HG03558 (cell line): Measurements from ENCODE around the gene TBX4.

Experiments
- ATAC-seq: cut with Tn5 transposase; IDR thresholded peaks from one replicate; pipeline ENCODE4 v1.9.1; 2021; ENCODE audit warnings: moderate number of reproducible peaks; ENCODE audit not compliant: unreplicated experiment; ENCODE audit errors: extremely low read depth

TBX4 gene

GRCh38 chr17:61452301-61453290 lies at the start of gene TBX4:
TBX4 (plus strand) TSS chr17:61452422; CDS start chr17:61456491, 4,069 bp downstream.
- ATAC-seq: no peak

- ATAC-seq: no peak
These were observed 49.0 kb upstream of the TBX4 start for GRCh38 chr17:61402978-61403800.

DNA sequence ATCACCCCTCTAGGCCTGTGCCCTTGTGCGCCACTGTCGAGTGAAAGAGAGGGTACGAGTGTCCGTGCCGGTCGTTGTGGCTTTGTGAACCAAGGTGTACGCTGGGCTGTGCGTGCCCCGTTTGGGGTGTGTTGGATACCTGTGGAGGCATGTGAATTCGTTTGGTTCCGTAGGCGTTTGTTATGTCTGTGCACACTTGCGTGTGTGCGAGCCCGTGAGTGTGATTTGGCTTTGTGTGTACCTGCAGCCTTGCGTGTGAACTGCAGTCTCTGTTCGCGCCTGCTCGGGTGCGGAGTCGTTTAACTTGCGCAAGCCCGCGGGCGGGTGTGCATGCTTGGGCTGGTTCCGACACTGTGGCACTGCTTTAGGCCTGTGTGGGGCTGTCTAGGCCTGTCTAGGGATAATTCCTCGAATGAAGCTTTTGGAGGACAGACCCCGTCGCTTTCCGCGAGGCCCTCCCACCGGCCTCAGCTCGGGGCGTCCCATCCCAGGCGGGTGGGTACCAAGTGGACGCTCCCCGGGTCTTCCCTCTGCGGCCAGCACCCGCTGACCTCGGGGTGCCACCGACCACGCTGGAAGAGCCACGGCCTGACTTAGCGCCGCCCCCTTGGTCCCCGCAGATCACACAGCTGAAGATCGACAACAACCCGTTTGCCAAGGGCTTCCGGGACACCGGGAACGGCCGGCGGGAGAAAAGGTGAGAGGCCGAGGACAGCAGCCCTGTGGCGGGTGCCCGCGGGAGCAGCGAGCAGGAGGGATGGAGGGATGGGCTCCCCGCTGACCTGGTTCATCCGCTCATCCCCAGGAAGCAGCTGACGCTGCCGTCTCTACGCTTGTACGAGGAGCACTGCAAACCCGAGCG lies 48.2 kb upstream of the TBX4 start:
- no peak for ATAC-seq

GRCh38 chr17:61404663-61404912 lies 47.6 kb upstream of the TBX4 start:
- no peak for ATAC-seq

DNA sequence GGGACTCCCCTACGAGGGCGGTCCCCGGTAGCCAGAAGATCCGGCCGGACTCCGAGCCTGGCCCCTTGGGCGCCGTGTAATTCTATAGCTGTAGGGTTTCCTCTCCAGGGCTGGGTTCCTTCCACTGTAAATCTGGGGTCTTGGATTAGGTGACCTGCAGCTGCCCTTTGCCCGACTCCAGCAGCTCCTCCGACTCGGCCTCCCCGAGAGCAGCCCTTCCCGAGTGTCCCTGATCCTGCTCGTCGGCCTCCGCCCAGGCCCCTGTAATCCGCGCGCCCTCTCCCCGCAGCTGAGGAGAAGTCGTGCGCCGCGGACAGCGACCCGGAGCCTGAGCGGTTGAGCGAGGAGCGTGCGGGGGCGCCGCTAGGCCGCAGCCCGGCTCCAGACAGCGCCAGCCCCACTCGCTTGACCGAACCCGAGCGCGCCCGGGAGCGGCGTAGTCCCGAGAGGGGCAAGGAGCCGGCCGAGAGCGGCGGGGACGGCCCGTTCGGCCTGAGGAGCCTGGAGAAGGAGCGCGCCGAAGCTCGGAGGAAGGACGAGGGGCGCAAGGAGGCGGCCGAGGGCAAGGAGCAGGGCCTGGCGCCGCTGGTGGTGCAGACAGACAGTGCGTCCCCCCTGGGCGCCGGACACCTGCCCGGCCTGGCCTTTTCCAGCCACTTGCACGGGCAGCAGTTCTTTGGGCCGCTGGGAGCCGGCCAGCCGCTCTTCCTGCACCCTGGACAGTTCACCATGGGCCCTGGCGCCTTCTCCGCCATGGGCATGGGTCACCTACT lies 47.1 kb upstream of the TBX4 start:
- ATAC-seq: no peak

DNA sequence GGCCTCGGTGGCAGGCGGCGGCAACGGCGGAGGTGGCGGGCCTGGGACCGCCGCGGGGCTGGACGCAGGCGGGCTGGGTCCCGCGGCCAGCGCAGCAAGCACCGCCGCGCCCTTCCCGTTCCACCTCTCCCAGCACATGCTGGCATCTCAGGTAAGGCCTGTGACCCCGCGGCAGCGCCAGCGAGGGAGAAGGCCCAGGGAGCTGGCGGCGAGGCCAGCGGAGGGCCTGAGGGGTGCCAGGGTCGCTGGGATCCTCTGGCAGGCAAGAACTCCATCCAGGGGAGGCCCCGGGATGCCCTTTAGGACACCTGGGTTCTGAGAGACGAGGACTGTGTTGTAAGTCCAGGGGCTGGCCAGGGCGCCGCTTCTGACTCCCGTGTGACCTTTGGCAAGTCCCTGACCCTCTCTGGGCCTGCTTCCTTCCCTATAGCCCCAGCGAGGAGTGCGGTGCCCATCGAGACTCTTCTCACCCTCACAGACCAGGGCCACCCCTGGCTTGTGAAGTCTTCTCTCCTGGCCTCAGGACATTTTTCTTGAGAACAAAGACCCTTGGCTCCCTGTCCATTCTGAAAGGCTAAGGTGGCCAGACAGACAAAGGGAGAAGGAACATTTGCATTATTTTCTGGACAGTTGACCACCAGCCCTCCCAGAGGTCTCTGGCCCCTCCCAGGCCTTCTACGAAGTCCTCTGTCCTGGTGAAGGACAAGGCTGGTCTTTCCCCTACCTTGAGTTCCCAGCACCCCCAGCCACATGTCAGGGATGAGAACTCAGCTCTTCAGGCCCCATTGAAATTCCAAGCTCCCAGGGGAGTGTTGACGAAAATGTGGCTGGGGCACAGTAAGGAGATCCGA lies 46.3 kb upstream of the TBX4 start:
- ATAC-seq: no peak

- ATAC-seq: no peak
These were observed 45.7 kb upstream of the TBX4 start for GRCh38 chr17:61406537-61406845.

- no peak for ATAC-seq
These were observed 45.0 kb upstream of the TBX4 start for GRCh38 chr17:61406971-61407911.

DNA sequence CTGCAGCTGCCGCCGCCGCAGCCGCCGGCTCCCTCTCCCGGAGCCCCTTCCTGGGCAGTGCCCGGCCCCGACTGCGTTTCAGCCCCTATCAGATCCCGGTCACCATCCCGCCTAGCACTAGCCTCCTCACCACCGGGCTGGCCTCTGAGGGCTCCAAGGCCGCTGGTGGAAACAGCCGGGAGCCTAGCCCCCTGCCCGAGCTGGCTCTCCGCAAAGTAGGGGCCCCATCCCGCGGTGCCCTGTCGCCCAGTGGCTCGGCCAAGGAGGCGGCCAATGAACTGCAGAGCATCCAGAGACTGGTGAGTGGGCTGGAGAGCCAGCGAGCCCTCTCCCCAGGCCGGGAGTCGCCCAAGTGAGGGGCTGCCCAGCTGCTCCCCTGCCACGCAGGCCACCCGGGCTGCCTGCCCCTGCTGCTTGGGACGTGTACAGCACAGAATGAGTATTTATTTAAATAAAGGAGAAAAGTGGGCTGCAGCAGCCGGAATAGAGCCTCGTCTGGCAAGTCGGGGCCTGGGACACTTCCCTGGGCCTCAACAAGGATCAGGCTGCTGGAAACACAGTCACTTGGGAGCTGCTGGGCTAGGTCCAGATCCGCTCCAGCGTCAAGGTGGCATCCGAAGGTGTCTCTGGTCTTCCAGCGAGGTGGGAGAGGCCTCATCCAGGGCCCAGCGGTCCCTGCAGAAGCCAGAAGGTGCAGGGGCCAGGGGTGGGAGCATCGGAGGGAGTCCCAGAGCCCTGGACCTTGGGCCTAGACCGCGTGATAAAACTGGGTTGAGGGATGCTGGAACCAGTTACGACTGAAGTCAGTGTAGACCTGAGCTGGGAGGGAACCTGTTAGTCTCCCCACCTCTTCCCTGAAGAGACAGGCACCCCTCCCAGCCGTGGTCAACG lies 43.8 kb upstream of the TBX4 start:
- ATAC-seq: no peak

GRCh38 chr17:61409301-61410112 lies 42.7 kb upstream of the TBX4 start:
- no peak for ATAC-seq

GRCh38 chr17:61410141-61411010 lies 41.8 kb upstream of the TBX4 start:
- ATAC-seq: no peak

DNA sequence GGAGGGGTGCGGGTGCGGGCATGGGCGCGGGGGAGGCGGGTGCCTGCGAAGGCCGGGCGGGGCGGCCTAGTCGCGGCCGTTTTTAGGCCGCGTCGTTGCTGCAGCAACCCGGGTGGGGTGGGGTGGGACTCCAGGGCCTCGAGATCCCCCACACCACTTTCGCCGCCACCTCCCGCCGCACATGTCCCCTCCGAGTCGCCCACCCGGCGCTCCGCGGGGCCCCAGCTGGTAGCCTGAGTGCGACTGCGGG lies 41.3 kb upstream of the TBX4 start:
- no peak for ATAC-seq

- no peak for ATAC-seq
These were observed 40.7 kb upstream of the TBX4 start for GRCh38 chr17:61411261-61412142.

GRCh38 chr17:61412143-61412859 lies 39.9 kb upstream of the TBX4 start:
- ATAC-seq: peak; percentile 67
